ENCODE measurements around the gene NXNL1.

- TF ChIP-seq NFE2 (CRISPR knock-in tag; IDR thresholded peaks at IDR 0.05) (no peak), YY1 (IDR thresholded peaks at IDR 0.05; ENCODE audit: insufficient read depth, insufficient replicate concordance, low read depth, low read length) (no peak), ZNF180 (CRISPR knock-in tag; IDR thresholded peaks at IDR 0.05; ENCODE audit: borderline replicate concordance, low read depth) (no peak), SNAI1 (CRISPR knock-in tag; IDR thresholded peaks at IDR 0.05; ENCODE audit: borderline replicate concordance) (no peak)
- TF ChIP-seq, protein P1, sequence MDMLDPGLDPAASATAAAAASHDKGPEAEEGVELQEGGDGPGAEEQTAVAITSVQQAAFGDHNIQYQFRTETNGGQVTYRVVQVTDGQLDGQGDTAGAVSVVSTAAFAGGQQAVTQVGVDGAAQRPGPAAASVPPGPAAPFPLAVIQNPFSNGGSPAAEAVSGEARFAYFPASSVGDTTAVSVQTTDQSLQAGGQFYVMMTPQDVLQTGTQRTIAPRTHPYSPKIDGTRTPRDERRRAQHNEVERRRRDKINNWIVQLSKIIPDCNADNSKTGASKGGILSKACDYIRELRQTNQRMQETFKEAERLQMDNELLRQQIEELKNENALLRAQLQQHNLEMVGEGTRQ (IDR thresholded peaks at IDR 0.05; ENCODE audit: low read depth, low read length) = no peak
- TF ChIP-seq, protein P1 (CRISPR knock-in tag; IDR thresholded peaks at IDR 0.05; ENCODE audit: borderline replicate concordance) = no peak
Measured at GRCh38 chr19:17490411-17490810, 29.7 kb upstream of the NXNL1 start.

All from HepG2 (cell line).